Activated gamma-delta T cell treated with Interleukin-2 at 50 U/mL for 16 hours (primary cell): ENCODE data around the gene GCC1.

Experiments used
- DNase-seq: peaks from one replicate; pipeline ENCODE4 v3.0.0-alpha.2; 2020

GCC1 gene

GRCh38 chr7:127585044-127585953 is at the start of gene GCC1:
TSS of gene GCC1 (minus strand) at chr7:127585596. CDS start at chr7:127585182, 414 bp downstream.
- DNase-seq = peak; percentile 93

GRCh38 chr7:127632276-127632910 is 47.0 kb upstream of the GCC1 start:
- no peak for DNase-seq

- peak; percentile 19 for DNase-seq
Observed at GRCh38 chr7:127629268-127629854, 44.0 kb upstream of the GCC1 start.

GRCh38 chr7:127628445-127628844 is 43.0 kb upstream of the GCC1 start:
- no peak for DNase-seq

GRCh38 chr7:127625331-127625730 is 39.9 kb upstream of the GCC1 start:
- DNase-seq = no peak

GRCh38 chr7:127620406-127621233 is 35.2 kb upstream of the GCC1 start:
- no peak for DNase-seq

- DNase-seq = no peak
Observed at GRCh38 chr7:127619681-127620405, 34.4 kb upstream of the GCC1 start.

- no peak for DNase-seq
Observed at GRCh38 chr7:127618775-127619174, 33.4 kb upstream of the GCC1 start.

- no peak for DNase-seq
Observed at GRCh38 chr7:127618042-127618441, 32.6 kb upstream of the GCC1 start, which contains the start of gene PAX4. TSS of gene PAX4 (minus strand) at chr7:127618142. CDS start at chr7:127615928, 2,214 bp downstream.

- no peak for DNase-seq
Observed at GRCh38 chr7:127616724-127617123, 31.3 kb upstream of the GCC1 start.

GRCh38 chr7:127612263-127612662 is 26.9 kb upstream of the GCC1 start:
- DNase-seq = no peak

- no peak for DNase-seq
Observed at GRCh38 chr7:127609297-127609696, 23.9 kb upstream of the GCC1 start.

- DNase-seq = no peak
Observed at GRCh38 chr7:127608446-127608845, 23.1 kb upstream of the GCC1 start.

GRCh38 chr7:127600885-127601284 is 15.5 kb upstream of the GCC1 start:
- DNase-seq = no peak

GRCh38 chr7:127598318-127598717 is 12.9 kb upstream of the GCC1 start:
- DNase-seq = no peak

GRCh38 chr7:127595737-127596136 is 10.3 kb upstream of the GCC1 start:
- no peak for DNase-seq

GRCh38 chr7:127594490-127594889 is 9.1 kb upstream of the GCC1 start:
- no peak for DNase-seq

- no peak for DNase-seq
Observed at GRCh38 chr7:127592550-127592949, 7.2 kb upstream of the GCC1 start.

GRCh38 chr7:127591591-127591990 is 6.2 kb upstream of the GCC1 start:
- DNase-seq = no peak

- no peak for DNase-seq
Observed at GRCh38 chr7:127591189-127591588, 5.8 kb upstream of the GCC1 start.

GRCh38 chr7:127589896-127590295 is 4.5 kb upstream of the GCC1 start:
- no peak for DNase-seq
